Duodenal mucosa (tissue), 2 donors: ENCODE measurements around the gene PRRG2.
"Not testable (repeated sequence)": the region's sequence is repeated elsewhere in the genome, so short reads cannot be mapped to it uniquely, and the experiment has no call there.

ENCODE experiments used
- H3K27ac ChIP-seq: one replicate; pipeline ENCODE4 v1.7.0; 2013; ENCODE audit warnings: low read depth, low read length
- H3K27me3 ChIP-seq, 2 donors: one replicate each; pipeline ENCODE4 v1.7.0; 2013; ENCODE audit warnings: low read length in 2 of 2, control low read depth in 1 of 2; ENCODE audit not compliant: insufficient read depth in 2 of 2, control insufficient read depth in 1 of 2
- H3K36me3 ChIP-seq, 2 donors: one replicate each; pipeline ENCODE4 v1.7.0; 2013; ENCODE audit warnings: low read length in 2 of 2, control low read depth in 1 of 2; ENCODE audit not compliant: insufficient read depth in 2 of 2, control insufficient read depth in 1 of 2
- H3K4me1 ChIP-seq, 2 donors: one replicate each; pipeline ENCODE4 v1.7.0; 2013; ENCODE audit warnings: low read length in 2 of 2, control low read depth in 1 of 2; ENCODE audit not compliant: insufficient read depth in 2 of 2, control insufficient read depth in 1 of 2
- H3K4me3 ChIP-seq, 2 donors: one replicate each; pipeline ENCODE4 v1.7.0; 2013; ENCODE audit warnings: low read length in 2 of 2, low read depth in 1 of 2
- H3K9ac ChIP-seq, 2 donors: one replicate each; pipeline ENCODE4 v1.7.0; 2013; ENCODE audit warnings: low read length in 2 of 2, low read depth in 1 of 2
- H3K9me3 ChIP-seq, 2 donors: one replicate each; pipeline ENCODE4 v1.7.0; 2013; ENCODE audit warnings: low read length in 2 of 2, control low read depth in 1 of 2; ENCODE audit not compliant: control insufficient read depth in 1 of 2

The PRRG2 gene

DNA sequence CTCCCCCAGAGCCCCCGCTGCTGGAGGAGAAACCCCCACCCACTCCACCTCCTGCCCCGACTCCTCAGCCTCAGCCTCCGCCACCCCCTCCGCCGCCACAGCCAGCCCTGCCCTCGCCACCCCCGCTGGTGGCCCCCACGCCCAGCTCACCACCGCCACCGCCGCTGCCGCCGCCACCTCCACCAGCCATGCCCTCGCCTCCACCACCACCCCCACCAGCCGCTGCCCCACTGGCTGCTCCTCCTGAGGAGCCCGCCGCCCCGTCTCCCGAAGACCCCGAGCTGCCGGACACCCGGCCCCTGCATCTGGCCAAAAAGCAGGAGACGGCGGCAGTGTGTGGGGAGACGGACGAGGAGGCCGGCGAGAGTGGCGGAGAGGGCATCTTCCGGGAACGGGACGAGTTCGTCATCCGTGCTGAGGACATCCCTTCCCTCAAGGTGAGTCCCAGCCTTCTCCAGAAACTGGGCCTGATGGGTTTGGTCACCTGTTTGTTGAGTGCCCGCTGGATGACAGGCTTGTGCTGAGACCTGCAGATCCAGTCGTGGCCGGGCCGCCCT lies 20.4 kb downstream of the PRRG2 start:
- Histone ChIP-seq H3K4me1 (no peaks in the 10 kb centered on the region), H3K27me3 (no peaks in the 10 kb centered on the region), H3K9ac (no peak overlapping the region), H3K9me3 (no peaks in the 10 kb centered on the region), H3K36me3 (peaks cover 31 to 60% of the 10 kb centered on the region in 2 donors), H3K27ac (no peak overlapping the region), H3K4me3 (no peak overlapping the region)

GRCh38 chr19:49602806-49603205 lies 21.7 kb downstream of the PRRG2 start:
- Histone ChIP-seq H3K9me3 (no peaks in the 10 kb centered on the region), H3K4me1 (no peaks in the 10 kb centered on the region), H3K27me3 (no peaks in the 10 kb centered on the region), H3K4me3 (no peak overlapping the region), H3K36me3 (peaks cover 31 to 64% of the 10 kb centered on the region in 2 donors), H3K9ac (no peak overlapping the region), H3K27ac (no peak overlapping the region)

- no peaks in the 10 kb centered on the region for H3K27me3 ChIP-seq
- no peak overlapping the region for H3K9ac ChIP-seq
- H3K27ac ChIP-seq = no peak overlapping the region
- H3K4me3 ChIP-seq = no peak overlapping the region
- H3K9me3 ChIP-seq = no peaks in the 10 kb centered on the region
- H3K36me3 ChIP-seq = peaks cover 23 to 62% of the 10 kb centered on the region in 2 donors
- no peaks in the 10 kb centered on the region for H3K4me1 ChIP-seq
Observed at GRCh38 chr19:49605605-49606004, 24.5 kb downstream of the PRRG2 start.

DNA sequence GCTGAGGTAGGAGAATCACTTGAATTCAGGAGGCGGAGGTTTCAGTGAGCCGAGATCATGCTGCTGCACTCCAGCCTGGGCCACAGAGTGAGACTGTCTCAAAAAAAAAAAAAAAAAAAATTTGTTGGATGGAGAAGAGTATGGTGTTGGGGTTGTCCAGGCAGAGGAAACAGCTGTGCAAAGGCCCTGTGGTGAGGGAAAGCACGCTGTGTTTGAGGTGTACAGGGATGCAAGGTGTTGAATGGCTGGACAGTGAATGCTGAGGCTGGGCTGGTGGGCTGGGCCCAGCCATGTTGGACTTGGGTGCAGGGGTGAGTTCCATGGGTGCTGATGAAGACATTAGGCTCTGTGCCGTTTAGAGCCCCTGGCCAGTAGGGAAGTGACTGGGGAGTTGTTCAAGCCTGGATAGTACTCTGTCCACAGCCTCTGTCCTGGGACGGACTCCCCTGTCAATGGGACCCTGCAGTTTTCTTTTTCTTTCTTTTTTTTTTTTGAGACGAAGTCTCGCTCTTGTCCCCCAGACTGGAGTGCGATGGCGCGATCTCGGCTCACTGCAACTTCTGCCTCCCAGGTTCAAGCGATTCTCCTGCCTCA lies 28.5 kb downstream of the PRRG2 start:
- Histone ChIP-seq H3K9me3 (no peaks in the 10 kb centered on the region), H3K4me1 (no peaks in the 10 kb centered on the region), H3K9ac (no peak overlapping the region), H3K27me3 (no peaks in the 10 kb centered on the region), H3K27ac (no peak overlapping the region), H3K36me3 (peaks cover 13 to 58% of the 10 kb centered on the region in 2 donors), H3K4me3 (no peak overlapping the region)

DNA sequence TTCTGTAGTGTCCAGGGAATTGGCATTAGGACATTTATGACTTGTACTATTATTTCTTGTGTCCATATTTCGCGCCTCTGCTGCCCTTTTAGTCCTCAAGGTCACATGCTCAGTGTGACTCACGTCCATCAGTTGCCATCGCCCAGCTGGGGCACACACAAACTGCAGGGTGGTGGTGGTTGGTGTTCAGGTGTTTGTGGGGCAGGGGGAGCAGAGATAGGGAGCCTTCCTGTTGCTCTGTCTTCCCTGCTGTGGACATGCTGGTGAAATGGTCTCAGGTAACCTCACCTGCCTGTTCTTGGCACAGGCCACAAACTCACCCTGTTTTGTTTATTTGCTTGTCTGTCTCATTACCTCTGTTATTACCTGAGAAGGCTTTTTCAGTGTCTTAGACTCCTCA lies 32.3 kb downstream of the PRRG2 start:
- Histone ChIP-seq H3K27me3 (no peaks in the 10 kb centered on the region), H3K27ac (no peak overlapping the region), H3K9ac (no peak overlapping the region), H3K4me3 (no peak overlapping the region), H3K4me1 (no peaks in the 10 kb centered on the region), H3K9me3 (no peaks in the 10 kb centered on the region), H3K36me3 (peaks cover 22 to 74% of the 10 kb centered on the region in 2 donors)

DNA sequence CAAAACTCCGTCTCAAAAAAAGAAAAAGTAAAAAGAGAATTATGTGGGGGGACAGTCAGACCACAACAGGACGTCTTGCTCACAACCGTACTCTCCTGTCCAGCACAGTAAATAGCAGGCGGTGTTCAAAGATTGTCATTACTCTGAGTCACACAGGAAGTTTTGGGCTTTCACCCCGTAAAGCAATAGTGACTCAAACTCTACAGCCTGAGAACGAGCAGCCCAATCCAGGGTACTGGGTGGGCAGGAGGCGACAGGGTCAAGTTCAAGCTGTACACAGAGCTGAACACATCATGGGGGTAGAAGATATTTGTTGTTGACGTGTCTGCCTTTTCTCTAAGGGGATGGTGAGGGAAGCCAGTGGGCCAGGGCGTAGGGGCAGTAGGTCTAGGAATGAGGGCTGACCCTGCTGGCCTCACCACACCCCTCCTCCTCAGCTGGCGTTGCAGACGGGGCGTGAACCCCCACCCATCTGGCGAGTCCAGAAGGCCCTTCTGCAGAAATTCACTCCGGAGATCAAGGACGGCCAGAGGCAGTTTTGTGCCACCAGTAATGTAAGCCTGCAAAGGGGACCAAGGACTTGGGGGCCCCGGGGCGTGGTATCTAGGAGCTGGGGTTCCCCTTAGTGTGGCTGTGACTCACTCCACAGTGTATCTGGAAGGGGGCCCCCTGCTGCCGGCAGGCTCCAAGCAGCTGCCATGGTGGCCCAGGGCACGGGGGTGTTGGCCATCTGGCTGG lies 33.1 kb downstream of the PRRG2 start:
- H3K4me3 ChIP-seq = no peak overlapping the region
- H3K36me3 ChIP-seq = peaks cover 22 to 72% of the 10 kb centered on the region in 2 donors
- H3K27ac ChIP-seq = no peak overlapping the region

DNA sequence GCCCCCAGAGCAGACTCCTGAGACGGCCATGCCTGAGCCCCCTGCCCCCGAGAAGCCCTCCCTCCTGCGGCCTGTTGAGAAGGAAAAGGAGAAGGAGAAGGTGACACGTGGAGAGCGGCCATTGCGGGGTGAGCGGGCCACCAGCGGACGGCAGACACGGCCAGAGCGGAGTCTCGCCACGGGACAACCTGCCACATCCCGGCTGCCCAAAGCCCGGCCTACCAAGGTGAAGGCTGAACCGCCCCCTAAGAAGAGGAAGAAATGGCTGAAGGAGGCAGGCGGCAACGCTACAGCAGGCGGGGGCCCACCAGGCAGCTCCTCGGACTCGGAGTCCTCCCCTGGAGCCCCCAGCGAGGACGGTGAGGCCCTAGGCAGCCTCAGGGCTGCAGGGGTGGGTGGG lies 34.7 kb downstream of the PRRG2 start:
- H3K27me3 ChIP-seq = no peaks in the 10 kb centered on the region
- no peaks in the 10 kb centered on the region for H3K9me3 ChIP-seq
- no peaks in the 10 kb centered on the region for H3K4me1 ChIP-seq
- H3K36me3 ChIP-seq = peaks cover 27 to 73% of the 10 kb centered on the region in 2 donors
- no peak overlapping the region for H3K9ac ChIP-seq
- no peak overlapping the region for H3K4me3 ChIP-seq
- no peak overlapping the region for H3K27ac ChIP-seq

More for the DNA sequence above, 33.1 kb downstream of the PRRG2 start:
- no peaks in the 10 kb centered on the region for H3K4me1 ChIP-seq
- no peaks in the 10 kb centered on the region for H3K9me3 ChIP-seq
- H3K9ac ChIP-seq = no peak overlapping the region
- no peaks in the 10 kb centered on the region for H3K27me3 ChIP-seq

DNA sequence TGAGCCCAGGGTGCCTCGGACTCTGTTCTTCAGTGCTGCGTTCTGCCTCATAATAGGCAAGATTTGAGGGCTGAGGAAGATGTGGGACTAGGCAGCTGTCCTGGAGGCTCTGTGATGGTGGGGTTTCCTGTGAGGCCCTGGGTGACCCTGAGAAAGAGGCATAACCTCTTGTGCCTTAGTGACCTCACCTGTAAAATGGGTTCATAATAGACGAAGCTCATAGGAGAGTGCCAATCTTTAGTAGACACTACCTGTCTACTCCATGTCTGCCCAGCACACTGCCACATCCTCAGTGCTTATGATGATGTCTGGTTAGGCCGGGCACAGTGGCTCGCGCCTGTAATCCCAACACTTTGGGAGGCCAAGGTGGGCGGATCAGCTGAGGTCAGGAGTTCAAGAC lies 35.4 kb downstream of the PRRG2 start:
- Histone ChIP-seq H3K36me3 (peaks cover 31 to 74% of the 10 kb centered on the region in 2 donors), H3K27me3 (no peaks in the 10 kb centered on the region), H3K4me1 (no peaks in the 10 kb centered on the region), H3K9ac (no peak overlapping the region), H3K9me3 (no peaks in the 10 kb centered on the region), H3K27ac (no peak overlapping the region), H3K4me3 (no peak overlapping the region)

GRCh38 chr19:49616945-49617344 lies 35.8 kb downstream of the PRRG2 start:
- Histone ChIP-seq H3K9ac (no peak overlapping the region), H3K36me3 (peaks cover 32 to 78% of the 10 kb centered on the region in 2 donors), H3K4me3 (no peak overlapping the region), H3K27me3 (no peaks in the 10 kb centered on the region), H3K9me3 (no peaks in the 10 kb centered on the region), H3K27ac (no peak overlapping the region), H3K4me1 (no peaks in the 10 kb centered on the region)

DNA sequence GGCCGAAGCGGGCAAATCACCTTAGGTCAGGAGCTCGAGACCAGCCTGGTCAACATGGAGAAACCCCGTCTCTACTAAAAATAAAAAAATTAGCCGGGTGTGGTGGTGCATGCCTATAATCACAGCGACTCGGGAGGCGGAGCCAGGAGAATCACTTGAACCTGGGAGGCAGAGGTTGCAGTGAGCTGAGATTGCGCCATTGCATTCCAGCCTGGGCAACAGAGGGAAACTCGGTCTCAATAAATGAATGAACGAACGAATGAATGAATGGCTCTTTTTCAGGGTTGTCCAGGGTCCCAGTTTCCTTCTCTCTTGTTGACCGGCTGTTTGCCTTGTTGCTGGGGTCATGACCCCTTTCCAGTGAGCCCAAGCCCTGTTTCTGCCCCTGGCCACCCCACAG lies 36.7 kb downstream of the PRRG2 start:
- not testable (repeated sequence) for H3K27ac ChIP-seq, H3K4me1 ChIP-seq, H3K27me3 ChIP-seq, H3K4me3 ChIP-seq, H3K9ac ChIP-seq, H3K9me3 ChIP-seq
- H3K36me3 ChIP-seq = peaks cover 32 to 75% of the 10 kb centered on the region in 2 donors
